Gastroesophageal sphincter (tissue), 3 donors: ENCODE results near the gene VSIG8.

ENCODE experiments used
- CTCF ChIP-seq, 4 experiments: fragments of 200-600 bp in 2 of 4; fragments of 450-650 bp in 2 of 4; sonication (generic) in 1 of 4; IDR thresholded peaks; one replicate each; pipeline ENCODE4 v1.5.1; 2017 to 2019; ENCODE audit warnings: antibody characterized with exemption in 4 of 4, mild to moderate bottlenecking in 2 of 4, moderate library complexity in 2 of 4
- EP300 ChIP-seq: sonication (generic); formaldehyde crosslinking; IDR thresholded peaks from one replicate; pipeline ENCODE4 v1.6.1; 2017; ENCODE audit warnings: antibody characterized with exemption, mild to moderate bottlenecking
- POLR2A ChIP-seq, 2 donors: fragments of 450-650 bp; IDR thresholded peaks; one replicate each; pipeline ENCODE4 v1.6.1; 2017; ENCODE audit warnings: antibody characterized with exemption in 2 of 2, mild to moderate bottlenecking in 2 of 2, moderate library complexity in 1 of 2
- POLR2AphosphoS5 ChIP-seq: sonication (generic); formaldehyde crosslinking; IDR thresholded peaks from one replicate; pipeline ENCODE4 v1.6.1; 2017; ENCODE audit warnings: antibody characterized with exemption

DNA sequence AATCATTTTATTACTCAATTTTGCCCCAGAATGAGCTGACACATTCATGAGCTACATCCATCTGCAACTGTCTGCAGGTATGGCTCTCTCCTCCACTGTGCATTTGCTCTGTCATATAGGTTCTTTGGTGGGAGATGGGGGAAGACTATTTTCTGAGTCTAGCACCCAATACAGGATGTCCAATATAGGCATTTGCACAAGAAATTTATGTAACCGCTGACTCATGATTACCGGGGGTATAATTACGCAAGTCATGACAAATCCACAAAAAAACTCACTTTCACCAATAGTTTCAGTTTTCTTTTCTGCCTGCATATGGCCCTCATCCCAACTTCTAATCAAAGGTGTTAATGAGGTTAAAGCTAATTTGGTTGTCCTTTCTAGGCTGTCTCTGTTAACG, 17.5 kb upstream of the VSIG8 start:
- TF ChIP-seq CTCF (IDR thresholded peaks at IDR 0.05) (no peak), POLR2A (IDR thresholded peaks at IDR 0.05) (no peak), EP300 (no peak), POLR2AphosphoS5 (no peak)
